ENCODE results near the gene ARHGAP44. TPM values are rescaled to one million over a fixed set of nuclear protein-coding genes. Genes with fewer than 3 reads are reported as not detected.

ARHGAP44 gene
- total RNA-seq, 1 experiment from 2014 or later: 0.40 TPM

GRCh38 chr17:12909511-12909910 lies 120.2 kb downstream of the ARHGAP44 start:
- no peak for ATAC-seq
- Histone ChIP-seq H3K4me1 (ENCODE audit: insufficient read depth, low read length) (no peaks in the 10 kb centered on the region), H3K36me3 (ENCODE audit: low read depth, low read length) (no peaks in the 10 kb centered on the region), H3K79me2 (ENCODE audit: low read length) (no peaks in the 10 kb centered on the region), H3K9me3 (ENCODE audit: low read length) (0 out of 2 replicates have a peak, but pooled peaks cover 5% of the 10 kb centered on the region), H3K4me3 (ENCODE audit: low read length) (no peak overlapping the region), H3K4me2 (ENCODE audit: low read length) (no peak overlapping the region), H3K27ac (ENCODE audit: low read length) (no peak overlapping the region), H3K9me2 (replicated peaks; ENCODE audit: low read length) (no peaks in the 10 kb centered on the region), H3K9ac (ENCODE audit: low read length) (no peak overlapping the region), H4K20me1 (ENCODE audit: low read length) (no peaks in the 10 kb centered on the region), H2AFZ (ENCODE audit: low read length) (no peak overlapping the region), H3F3A (ENCODE audit: low read length, unreplicated experiment) (no peaks in the 10 kb centered on the region), H3K27me3 (ENCODE audit: low read length) (peaks cover 34% of the 10 kb centered on the region)
- TF ChIP-seq EZH2 (IDR thresholded peaks at IDR 0.05; ENCODE audit: low read length, unreplicated experiment): no peak
- no peak for TF ChIP-seq CTCF (conservative IDR thresholded peaks at IDR 0.05; ENCODE audit: low read depth, low read length)
- no peak for TF ChIP-seq EZH2phosphoT487 (IDR thresholded peaks at IDR 0.05; ENCODE audit: borderline replicate concordance, low read length)
- no TSS peak for BruUV-seq (replicated peaks)
- intact Hi-C loops (cut with micrococcal nuclease): no loop called here
- DNase-seq: no peak
- CTCF ChIA-PET: no interaction called here
- POLR2A ChIA-PET (ENCODE audit: unreplicated experiment): no interaction called here

GRCh38 chr17:12911239-12911638 lies 121.9 kb downstream of the ARHGAP44 start:
- CTCF ChIA-PET: no interaction called here

More at GRCh38 chr17:12911239-12911638, 121.9 kb downstream of the ARHGAP44 start:
- Histone ChIP-seq H3K9ac (ENCODE audit: low read length) (no peak overlapping the region), H2AFZ (ENCODE audit: low read length) (no peak overlapping the region), H3K4me1 (ENCODE audit: insufficient read depth, low read length) (no peaks in the 10 kb centered on the region), H3F3A (ENCODE audit: low read length, unreplicated experiment) (no peaks in the 10 kb centered on the region), H3K79me2 (ENCODE audit: low read length) (no peaks in the 10 kb centered on the region), H3K4me2 (ENCODE audit: low read length) (no peak overlapping the region), H4K20me1 (ENCODE audit: low read length) (no peaks in the 10 kb centered on the region), H3K4me3 (ENCODE audit: low read length) (no peak overlapping the region), H3K36me3 (ENCODE audit: low read depth, low read length) (no peaks in the 10 kb centered on the region), H3K9me3 (ENCODE audit: low read length) (0 out of 2 replicates have a peak, but pooled peaks cover 5% of the 10 kb centered on the region), H3K9me2 (replicated peaks; ENCODE audit: low read length) (no peaks in the 10 kb centered on the region), H3K27ac (ENCODE audit: low read length) (no peak overlapping the region), H3K27me3 (ENCODE audit: low read length) (peaks cover 34% of the 10 kb centered on the region)
- POLR2A ChIA-PET (ENCODE audit: unreplicated experiment): no interaction called here
- TF ChIP-seq CTCF (conservative IDR thresholded peaks at IDR 0.05; ENCODE audit: low read depth, low read length) (no peak), EZH2phosphoT487 (IDR thresholded peaks at IDR 0.05; ENCODE audit: borderline replicate concordance, low read length) (no peak), EZH2 (IDR thresholded peaks at IDR 0.05; ENCODE audit: low read length, unreplicated experiment) (no peak)
- ATAC-seq (no peak), DNase-seq (no peak)
- intact Hi-C loops (cut with micrococcal nuclease): no loop called here
- BruUV-seq (replicated peaks): no TSS peak
